DMS 273 (cell line): ENCODE data around the gene CA10.
A peak's percentile ranks its signal among the peaks of the same experiment; 100 is the strongest.

Experiments
- DNase-seq: peaks from one replicate; lab custom pipeline; 2025; ENCODE audit not compliant: unreplicated experiment; lab: John Stamatoyannopoulos, UW

CA10 gene

GRCh38 chr17:51820766-51821165, 337.7 kb downstream of the CA10 start:
- no peak for DNase-seq

GRCh38 chr17:51820252-51820651, 338.3 kb downstream of the CA10 start:
- DNase-seq: no peak

GRCh38 chr17:51819341-51820219, 338.9 kb downstream of the CA10 start:
- no peak for DNase-seq

- no peak for DNase-seq
Observed at GRCh38 chr17:51818777-51819176, 339.7 kb downstream of the CA10 start.

GRCh38 chr17:51817955-51818354, 340.6 kb downstream of the CA10 start:
- DNase-seq: no peak

GRCh38 chr17:51817117-51817516, 341.4 kb downstream of the CA10 start:
- no peak for DNase-seq

- DNase-seq: no peak
Observed at GRCh38 chr17:51815097-51815496, 343.4 kb downstream of the CA10 start.

- no peak for DNase-seq
Observed at GRCh38 chr17:51814521-51814920, 344.0 kb downstream of the CA10 start.

- DNase-seq: no peak
Observed at GRCh38 chr17:51813784-51814174, 344.7 kb downstream of the CA10 start.

- DNase-seq: no peak
Observed at GRCh38 chr17:51813140-51813783, 345.3 kb downstream of the CA10 start.

- no peak for DNase-seq
Observed at GRCh38 chr17:51807460-51807859, 351.1 kb downstream of the CA10 start.

- no peak for DNase-seq
Observed at GRCh38 chr17:51805765-51806164, 352.7 kb downstream of the CA10 start.

- no peak for DNase-seq
Observed at GRCh38 chr17:51805185-51805584, 353.3 kb downstream of the CA10 start.

- no peak for DNase-seq
Observed at GRCh38 chr17:51803161-51803560, 355.4 kb downstream of the CA10 start.

GRCh38 chr17:51802544-51802943, 356.0 kb downstream of the CA10 start:
- peak; percentile 45 for DNase-seq

GRCh38 chr17:51801626-51802025, 356.9 kb downstream of the CA10 start:
- DNase-seq: no peak

- DNase-seq: no peak
Observed at GRCh38 chr17:51799981-51800380, 358.5 kb downstream of the CA10 start.

- DNase-seq: no peak
Observed at GRCh38 chr17:51799240-51799639, 359.3 kb downstream of the CA10 start.

- no peak for DNase-seq
Observed at GRCh38 chr17:51797150-51797549, 361.4 kb downstream of the CA10 start.

GRCh38 chr17:51796026-51796425, 362.5 kb downstream of the CA10 start:
- DNase-seq: no peak

- DNase-seq: no peak
Observed at GRCh38 chr17:51795401-51795800, 363.1 kb downstream of the CA10 start.

- DNase-seq: no peak
Observed at GRCh38 chr17:51794466-51794865, 364.0 kb downstream of the CA10 start.
